PC-9 (cell line): ENCODE measurements around the gene MORC2.

Source experiments
- CTCF ChIP-seq: fragments of 200-600 bp; sonication (generic); conservative IDR thresholded peaks from 2 replicates; pipeline ENCODE4 v1.6.1; 2017; ENCODE audit warnings: mixed run types, antibody characterized with exemption, mild to moderate bottlenecking, moderate library complexity
- EZH2 ChIP-seq: fragments of 200-600 bp; sonication (generic); IDR thresholded peaks from 2 replicates; pipeline ENCODE4 v1.8.0; 2017; ENCODE audit warnings: antibody characterized with exemption, low read depth

- TF ChIP-seq CTCF: no peak
- TF ChIP-seq EZH2: no peak
These were observed 13.9 kb upstream of the MORC2 start for GRCh38 chr22:30982512-30982911.
